LHCN-M2 (cell line): ENCODE results near the gene RAD51B. TPM values are rescaled to one million over a fixed set of nuclear protein-coding genes. Genes with fewer than 3 reads are reported as not detected.
"Not testable (repeated sequence)": the region's sequence is repeated elsewhere in the genome, so short reads cannot be mapped to it uniquely, and the experiment has no call there.

Experiments used
- DNase-seq: peaks from one replicate; pipeline ENCODE4 v3.0.0-alpha.2; 2012; ENCODE audit warnings: low read depth
- total RNA-seq: library from RNA; depleted of rRNA; stranded (reverse); fragments of >200 nt; gene quantifications from 2 replicates; pipeline ENCODE4 v1.2.3, GENCODE V29; 2014

The RAD51B gene
- total RNA-seq, 1 experiment from 2014 or later: 14.5 TPM

DNA sequence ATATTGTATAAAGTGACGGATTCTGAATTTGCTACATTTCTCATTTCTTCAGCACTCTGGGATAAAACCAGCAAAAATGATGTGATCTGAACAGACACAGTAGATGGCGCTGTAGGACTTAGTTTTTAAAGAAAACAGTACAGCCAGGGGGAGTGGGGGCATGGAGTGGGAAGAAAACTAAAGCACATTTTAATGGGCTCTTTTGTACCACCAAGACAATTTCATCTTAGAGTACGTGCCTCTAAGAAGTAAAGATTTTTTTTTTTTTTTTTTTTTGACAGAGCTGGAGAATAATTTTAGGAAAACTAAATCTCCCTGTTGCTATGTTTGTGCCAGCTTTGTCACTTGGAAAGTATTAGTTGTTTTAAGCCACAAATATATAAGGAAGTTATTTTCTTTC, 124.4 kb downstream of the RAD51B start:
- peak; percentile 84 for DNase-seq

- DNase-seq: peak; percentile 17
Measured at GRCh38 chr14:67944605-67945004, 125.0 kb downstream of the RAD51B start.

GRCh38 chr14:67949771-67950170, 130.2 kb downstream of the RAD51B start:
- no peak for DNase-seq

DNA sequence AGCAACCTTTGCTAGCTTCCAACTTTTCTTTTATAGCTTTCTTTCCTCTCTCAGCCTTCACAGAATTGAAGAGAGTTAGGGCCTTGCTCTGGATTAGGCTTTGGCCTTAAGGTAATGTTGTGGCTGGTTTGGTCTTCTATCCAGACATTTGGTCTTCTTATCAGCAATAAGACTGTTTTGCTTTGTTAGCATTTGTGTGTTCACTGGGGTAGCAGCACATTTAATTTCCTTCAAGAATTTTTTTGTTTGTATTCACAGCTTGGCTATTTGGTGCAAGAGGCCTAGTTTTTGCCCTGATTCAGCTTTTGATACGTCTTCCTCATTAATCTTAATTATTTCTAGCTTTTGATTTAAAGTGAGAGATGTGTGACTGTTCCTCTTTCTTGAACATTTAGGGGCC, 130.8 kb downstream of the RAD51B start:
- no peak for DNase-seq

DNA sequence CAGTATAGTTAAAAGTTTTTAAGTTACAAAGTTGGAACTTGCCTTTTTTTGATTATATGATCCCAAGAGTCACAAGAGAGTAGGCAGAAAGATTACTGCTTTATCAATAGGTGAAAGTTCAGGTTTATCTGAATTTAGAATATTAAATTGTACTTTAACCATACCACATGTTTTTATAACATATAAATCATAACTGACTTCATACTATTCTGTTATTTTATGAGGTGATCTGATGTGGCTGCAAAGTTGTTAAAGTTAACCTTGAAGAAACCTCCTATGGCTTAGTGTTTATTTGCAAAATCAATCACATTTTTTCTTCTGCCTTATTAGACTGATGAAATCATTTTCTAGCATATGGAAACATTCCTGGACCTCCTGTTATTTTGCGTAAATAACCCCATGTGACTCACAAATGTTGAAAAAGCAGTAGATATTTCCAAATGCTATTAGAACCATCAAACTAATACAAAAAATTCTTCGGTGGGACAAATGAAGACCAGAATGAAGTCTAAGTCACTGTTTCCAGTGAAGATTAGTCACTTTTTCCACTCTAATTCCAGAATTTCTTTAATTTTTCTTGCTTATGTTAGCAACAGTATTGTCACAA, 132.1 kb downstream of the RAD51B start:
- no peak for DNase-seq

DNA sequence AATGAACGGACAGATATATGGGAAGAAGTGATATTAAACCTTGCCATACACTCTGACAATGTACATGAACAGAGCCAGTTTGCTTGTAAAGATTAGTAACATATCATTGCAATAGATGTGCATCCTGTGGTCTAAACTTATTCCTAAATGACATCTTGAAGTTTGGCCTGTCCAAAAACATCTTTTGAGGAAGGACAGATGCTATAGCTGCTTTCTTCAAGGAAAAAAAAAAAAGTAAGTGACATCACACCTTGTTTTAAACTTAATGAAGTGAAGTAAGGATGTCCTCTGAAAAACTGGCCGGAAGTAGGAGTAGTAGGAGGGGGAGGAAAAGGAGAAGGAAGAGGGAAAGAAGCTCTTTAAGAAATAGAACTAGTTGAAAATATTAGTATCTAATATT, 132.8 kb downstream of the RAD51B start:
- no peak for DNase-seq

DNA sequence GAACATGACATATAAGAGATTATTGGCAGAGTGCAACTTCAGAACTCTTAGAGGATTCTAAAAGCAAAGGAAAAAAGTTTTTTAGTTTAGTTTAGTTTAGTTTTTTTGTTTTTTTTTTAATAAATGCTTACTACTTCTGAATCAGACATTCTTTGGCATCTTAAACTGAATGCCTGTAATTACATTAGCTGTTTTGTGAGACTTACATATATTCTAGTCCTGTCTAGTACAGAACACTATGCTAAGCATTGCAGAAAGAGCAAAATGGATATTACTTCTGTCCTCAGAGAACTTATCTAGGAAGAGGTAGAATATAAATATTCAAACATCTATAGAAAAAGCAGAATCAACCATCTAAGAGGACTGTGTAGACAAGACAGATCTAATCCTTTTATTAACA, 133.2 kb downstream of the RAD51B start:
- DNase-seq: no peak

DNA sequence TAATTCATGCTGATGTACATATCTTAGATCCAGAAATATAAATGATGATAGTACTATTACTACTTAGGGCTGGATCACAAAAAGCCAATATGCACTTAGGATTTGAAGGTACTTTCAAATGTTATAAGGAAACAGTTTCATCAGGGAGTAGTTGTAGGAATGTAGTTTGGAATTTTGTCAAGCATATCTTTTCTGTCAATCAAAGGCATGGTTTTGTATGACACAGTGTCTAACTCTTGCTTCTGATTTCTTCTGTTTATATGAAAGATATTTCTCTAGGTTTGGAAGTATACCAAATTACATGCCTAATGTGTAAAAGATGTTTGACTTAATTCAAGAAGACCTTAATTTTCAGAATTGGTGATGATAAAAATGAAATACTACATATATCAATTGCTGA, 135.7 kb downstream of the RAD51B start:
- no peak for DNase-seq

DNA sequence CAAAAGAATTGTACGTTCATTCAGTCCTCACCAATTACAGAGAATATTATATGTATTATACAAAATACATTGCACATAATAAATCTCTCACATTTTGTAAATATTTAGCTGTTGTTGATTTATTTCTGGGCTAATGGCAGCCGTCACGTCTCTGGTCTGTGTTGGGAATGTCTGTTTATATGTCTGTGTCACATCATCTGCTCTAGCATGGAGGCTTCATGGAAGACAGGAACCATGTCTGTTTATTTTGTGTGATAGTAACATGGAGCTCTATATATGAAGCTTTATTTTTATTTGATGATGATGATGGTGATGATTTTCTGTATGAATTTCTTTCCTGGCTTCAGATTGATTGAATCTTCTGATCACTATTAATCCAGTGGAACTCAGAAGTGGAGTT, 138.4 kb downstream of the RAD51B start:
- DNase-seq: no peak

DNA sequence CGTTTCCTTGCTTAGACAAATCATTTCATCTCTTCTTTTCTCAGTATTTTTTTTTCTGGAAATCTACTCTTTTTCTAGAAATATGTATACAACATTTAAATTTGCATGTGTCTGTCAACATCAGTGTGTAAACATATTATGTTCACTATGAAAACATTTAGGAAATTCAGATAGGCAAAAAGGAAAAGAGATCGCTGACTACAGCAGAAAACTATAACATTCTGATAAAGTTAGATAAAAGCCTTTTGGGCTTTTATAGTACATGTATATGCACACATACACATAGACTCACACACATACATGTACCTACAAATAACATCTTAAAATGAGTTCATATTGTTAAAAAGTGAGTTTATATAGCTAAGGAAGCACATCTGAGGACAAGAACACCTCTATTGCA, 142.1 kb downstream of the RAD51B start:
- DNase-seq: no peak

- DNase-seq: no peak
Measured at GRCh38 chr14:67962215-67962644, 142.7 kb downstream of the RAD51B start.

GRCh38 chr14:67963545-67963944, 144.0 kb downstream of the RAD51B start:
- no peak for DNase-seq

DNA sequence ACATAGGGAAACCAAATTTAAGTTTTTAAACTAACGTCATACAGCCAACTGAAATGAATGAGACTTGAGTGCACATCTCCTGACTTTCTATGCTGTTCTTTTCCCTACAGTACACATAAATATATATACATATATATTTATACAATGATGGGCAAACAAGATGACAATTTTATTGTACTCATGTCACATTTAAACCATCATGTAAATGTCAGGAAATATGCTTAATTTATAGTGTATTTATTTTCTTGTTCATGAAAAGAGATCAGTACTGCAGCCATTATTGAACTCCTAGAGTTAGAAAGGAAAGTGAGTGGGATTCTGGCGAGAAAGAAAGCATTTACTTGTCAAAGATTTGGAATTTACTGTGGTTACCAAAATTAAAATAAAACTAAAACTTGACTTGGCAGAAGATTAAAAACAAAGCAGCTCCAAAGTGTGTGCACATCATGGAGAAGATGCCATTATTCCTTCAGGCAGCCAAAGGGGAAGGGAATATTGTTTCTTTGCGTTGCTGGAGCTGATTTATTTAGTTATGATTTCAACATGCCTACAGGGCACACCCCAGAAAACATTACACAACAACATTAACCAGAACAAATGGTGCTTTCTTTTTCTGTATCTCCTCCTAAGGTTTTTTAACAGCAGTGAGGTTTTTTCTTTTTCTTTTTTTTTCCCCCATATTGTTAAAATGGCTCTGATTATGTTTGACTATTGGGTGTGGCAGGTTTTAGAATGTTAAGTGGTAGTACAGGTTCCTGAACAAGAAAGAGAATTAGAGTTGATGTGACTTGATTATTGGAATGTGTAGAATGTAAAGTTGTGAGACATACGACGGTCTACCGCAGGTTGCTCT, 144.6 kb downstream of the RAD51B start:
- DNase-seq: peak; percentile 19

DNA sequence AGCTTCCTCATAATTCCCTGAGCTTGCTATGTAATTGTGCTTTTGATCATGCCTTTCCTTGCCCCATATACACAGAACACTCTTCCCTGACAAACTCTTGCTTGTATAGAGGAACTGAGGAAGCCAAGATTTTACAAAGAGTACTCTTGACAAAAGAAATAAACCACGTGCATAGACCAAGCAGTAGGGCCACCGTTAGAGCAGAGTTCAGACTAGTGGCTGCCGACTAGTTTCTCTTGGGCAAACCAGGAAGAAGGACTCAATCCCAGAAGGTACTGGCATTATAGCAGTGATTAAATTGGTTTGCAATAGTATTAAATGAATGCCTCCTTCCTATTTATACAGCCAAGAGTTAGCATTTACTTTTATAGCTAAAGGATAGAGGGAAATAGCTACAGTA, 146.1 kb downstream of the RAD51B start:
- DNase-seq: no peak

DNA sequence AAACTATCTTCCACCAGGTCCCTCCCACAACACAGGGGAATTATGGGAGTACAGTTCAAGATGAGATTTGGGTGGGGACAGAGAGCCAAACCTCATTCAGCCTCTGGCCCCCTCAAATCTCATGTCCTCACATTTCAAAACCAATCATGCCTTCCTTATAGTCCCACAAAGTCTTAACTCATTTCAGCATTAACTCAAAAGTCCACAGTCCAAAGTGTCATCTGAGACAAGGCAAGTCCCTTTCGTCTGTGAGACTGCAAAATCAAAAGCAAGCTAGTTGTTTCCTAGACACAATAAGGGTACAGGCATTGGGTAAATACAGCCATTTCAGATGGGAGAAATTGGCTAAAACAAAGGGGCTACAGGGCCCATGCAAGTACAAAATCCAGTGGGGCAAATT, 147.6 kb downstream of the RAD51B start:
- DNase-seq: no peak

- not testable (repeated sequence) for DNase-seq
Measured at GRCh38 chr14:67967970-67968369, 148.4 kb downstream of the RAD51B start.

- DNase-seq: no peak
Measured at GRCh38 chr14:67970923-67971322, 151.3 kb downstream of the RAD51B start.

DNA sequence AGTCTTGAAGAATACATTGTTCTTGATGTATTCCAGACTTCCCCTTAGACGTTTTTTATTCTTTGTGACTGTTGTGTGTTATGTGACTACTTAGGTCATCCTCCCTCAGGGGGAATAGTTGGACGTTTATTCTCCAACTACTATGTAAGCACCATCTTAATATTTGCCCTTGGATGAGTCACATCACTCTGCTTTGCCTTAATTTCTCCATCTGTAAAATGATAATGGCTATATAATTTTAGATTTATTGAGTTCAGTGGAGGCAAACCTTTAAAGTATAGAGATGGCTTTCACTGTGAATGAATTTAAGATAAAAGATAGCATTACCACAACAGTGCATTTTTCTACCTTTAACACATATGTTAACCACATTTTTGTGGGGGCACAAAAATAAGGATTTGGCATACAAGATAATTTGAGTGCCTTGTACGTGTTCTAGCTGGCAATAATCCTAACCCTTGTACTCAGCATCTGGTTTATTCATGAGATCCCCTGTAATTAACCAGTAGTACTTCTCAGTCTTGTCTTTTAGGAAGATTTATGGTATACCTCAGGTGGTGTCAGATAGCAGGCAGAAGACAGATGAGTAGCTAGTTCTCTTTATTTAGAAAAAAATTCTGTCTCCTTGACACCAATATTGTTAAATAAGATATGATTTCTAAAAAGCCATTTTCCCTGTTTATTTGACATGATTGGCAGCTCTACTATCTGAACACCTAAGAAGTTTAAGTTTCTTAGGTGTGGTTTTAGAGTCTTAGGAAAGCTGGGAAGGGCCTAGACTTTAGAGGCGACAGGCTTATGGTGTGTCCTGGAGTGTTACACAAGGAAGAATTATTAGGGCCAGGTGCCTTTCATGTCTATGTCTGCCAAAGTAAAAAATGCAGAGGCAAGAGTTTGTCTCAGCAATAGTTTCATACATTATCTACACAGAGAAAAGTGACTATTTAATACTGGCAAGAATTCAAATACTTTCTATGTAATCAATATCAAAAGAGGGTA, 152.3 kb downstream of the RAD51B start:
- DNase-seq: peak; percentile 20

GRCh38 chr14:67973436-67973835, 153.9 kb downstream of the RAD51B start:
- DNase-seq: peak; percentile 70

- DNase-seq: no peak
Measured at GRCh38 chr14:67975470-67975869, 155.9 kb downstream of the RAD51B start.

DNA sequence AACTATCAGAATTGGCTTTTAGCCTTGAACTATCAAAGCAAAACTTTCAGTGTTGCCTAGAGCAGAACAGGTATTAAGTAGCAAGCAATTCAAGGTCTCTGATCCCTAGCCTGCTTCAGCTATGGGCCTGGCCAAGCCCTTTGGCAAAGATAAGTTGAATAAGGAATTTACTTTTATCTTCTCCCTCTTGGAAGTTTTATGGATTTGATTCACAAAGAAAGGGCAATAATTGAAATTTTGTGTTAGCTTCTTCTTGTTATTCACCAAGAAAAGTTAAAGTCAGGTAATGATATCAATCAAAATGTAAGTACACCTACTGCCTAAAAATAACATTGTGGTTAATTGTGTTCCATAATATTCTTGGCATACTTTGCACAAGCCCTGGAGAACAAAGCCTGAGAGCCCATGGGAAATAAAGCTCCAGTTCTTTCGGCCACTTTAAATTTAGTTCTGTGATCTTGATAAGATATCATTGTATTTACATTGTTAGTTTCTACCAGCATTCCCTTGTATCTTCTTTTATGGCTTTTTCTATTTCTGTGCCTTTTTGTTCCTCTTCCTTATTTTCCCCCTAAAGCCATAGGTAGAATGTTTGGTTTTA, 158.0 kb downstream of the RAD51B start:
- no peak for DNase-seq

GRCh38 chr14:67978749-67979148, 159.2 kb downstream of the RAD51B start:
- no peak for DNase-seq
